Endodermal cell (in vitro differentiated cells): ENCODE results near the gene RALBP1. TPM values are rescaled to one million over a fixed set of nuclear protein-coding genes. Genes with fewer than 3 reads are reported as not detected.
"Not testable (repeated sequence)": the region's sequence is repeated elsewhere in the genome, so short reads cannot be mapped to it uniquely, and the experiment has no call there.

Source experiments
- DNase-seq: peaks from one replicate; pipeline ENCODE4 v3.0.0-alpha.2; 2017
- H3K27ac ChIP-seq: 2 replicates; pipeline ENCODE4 v1.5.1; 2013; ENCODE audit warnings: mild to moderate bottlenecking, low read depth, low read length, moderate library complexity
- H3K27me3 ChIP-seq: 2 replicates; pipeline ENCODE4 v1.6.1; 2013; ENCODE audit warnings: mild to moderate bottlenecking, low read length, moderate library complexity; ENCODE audit not compliant: insufficient read depth, control insufficient read depth, poor library complexity, severe bottlenecking
- H3K36me3 ChIP-seq: 2 replicates; pipeline ENCODE4 v1.7.0; 2013; ENCODE audit warnings: mild to moderate bottlenecking, low read length, moderate library complexity; ENCODE audit not compliant: control insufficient read depth, insufficient read depth
- H3K4me1 ChIP-seq: one replicate; pipeline ENCODE4 v1.7.0; 2013; ENCODE audit warnings: low read length; ENCODE audit not compliant: control insufficient read depth, insufficient read depth
- H3K4me3 ChIP-seq: 2 replicates; pipeline ENCODE4 v1.5.1; 2013; ENCODE audit warnings: mild to moderate bottlenecking, low read length, moderate library complexity
- H3K9ac ChIP-seq: 2 replicates; pipeline ENCODE4 v1.6.1; 2013; ENCODE audit warnings: mild to moderate bottlenecking, low read length, moderate library complexity; ENCODE audit not compliant: poor library complexity, severe bottlenecking; ENCODE audit errors: extremely low read depth
- H3K9me3 ChIP-seq: 2 replicates; pipeline ENCODE4 v1.6.1; 2013; ENCODE audit warnings: mild to moderate bottlenecking, low read length, moderate library complexity; ENCODE audit not compliant: control insufficient read depth
- H3K27ac Mint-ChIP-seq: 2 replicates; pipeline ENCODE4 v1.8.0; 2020; ENCODE audit warnings: mixed read lengths
- H3K27me3 Mint-ChIP-seq: 2 replicates; pipeline ENCODE4 v1.8.0; 2021; ENCODE audit warnings: mild to moderate bottlenecking, mixed read lengths; ENCODE audit not compliant: insufficient read depth
- H3K36me3 Mint-ChIP-seq: 2 replicates; pipeline ENCODE4 v1.8.0; 2020; ENCODE audit warnings: low read depth, mixed read lengths
- H3K4me1 Mint-ChIP-seq: 2 replicates; pipeline ENCODE4 v1.8.0; 2020; ENCODE audit warnings: mixed read lengths
- H3K4me3 Mint-ChIP-seq: 2 replicates; pipeline ENCODE4 v1.8.0; 2020; ENCODE audit warnings: mild to moderate bottlenecking, moderate library complexity, mixed read lengths
- H3K9me3 Mint-ChIP-seq: 2 replicates; pipeline ENCODE4 v1.8.0; 2020; ENCODE audit warnings: mild to moderate bottlenecking, mixed read lengths
- CTCF ChIP-seq: fragments of 200-600 bp; sonication (generic); conservative IDR thresholded peaks from 2 replicates; pipeline ENCODE4 v1.5.0; 2021; ENCODE audit warnings: antibody characterized with exemption, mild to moderate bottlenecking
- WGBS, 2 experiments: methylation state at CpG; one replicate each; pipeline versions ENCODE4 v1.1.5 to v1.1.7; 2013; ENCODE audit warnings: missing lambda C conversion rate in 2 of 2, mixed read lengths in 1 of 2; ENCODE audit not compliant: insufficient coverage in 1 of 2, insufficient read length in 1 of 2; 5-methylcytosine and 5-hydroxymethylcytosine counted together
- total RNA-seq, 2 donors: library from RNA; stranded (reverse); fragmentation: NEBNext Ultra II Directional in 1 of 2; extraction: Animal tissue kit (Norgen Biotek cat#: 25700) in 1 of 2; gene quantifications; 2 replicates in 1 of 2; 3 replicates in 1 of 2; pipeline ENCODE4 v1.2.1, GENCODE V29; 2021

Gene RALBP1
- total RNA-seq, 2 donors from 2014 or later = 60.5 to 64.9 TPM

GRCh38 chr18:9483526-9483925 lies 8.2 kb downstream of the RALBP1 start:
- no peak overlapping the region for H3K4me3 ChIP-seq
- no peaks in the 10 kb centered on the region for H3K4me1 ChIP-seq
- peaks cover 28% of the 10 kb centered on the region for H3K36me3 ChIP-seq
- 91 to 100% methylated on average over 4 to 7 of the region's 7 CpGs for WGBS, 2 experiments
- no peaks in the 10 kb centered on the region for H3K4me1 Mint-ChIP-seq
- no peak for TF ChIP-seq CTCF
- no peak for DNase-seq
- H3K9ac ChIP-seq = no peak overlapping the region
- no peaks in the 10 kb centered on the region for H3K27me3 ChIP-seq
- H3K4me3 Mint-ChIP-seq = no peak overlapping the region
- H3K27ac ChIP-seq = no peak overlapping the region
- H3K9me3 ChIP-seq = peaks cover 6% of the 10 kb centered on the region
- no peaks in the 10 kb centered on the region for H3K9me3 Mint-ChIP-seq
- H3K27ac Mint-ChIP-seq = no peak overlapping the region
- H3K27me3 Mint-ChIP-seq = no peaks in the 10 kb centered on the region
- peaks cover 40% of the 10 kb centered on the region for H3K36me3 Mint-ChIP-seq

GRCh38 chr18:9484856-9485255 lies 9.5 kb downstream of the RALBP1 start:
- H3K27me3 ChIP-seq, H3K9me3 ChIP-seq, H3K4me1 ChIP-seq, H3K4me1 Mint-ChIP-seq, H3K9ac ChIP-seq, H3K4me3 Mint-ChIP-seq, H3K27me3 Mint-ChIP-seq, H3K9me3 Mint-ChIP-seq, H3K27ac ChIP-seq, DNase-seq, H3K4me3 ChIP-seq, H3K27ac Mint-ChIP-seq: not testable (repeated sequence)
- 94 to 100% methylated on average over 1 to 2 of the region's 2 CpGs for WGBS, 2 experiments
- peaks cover 18% of the 10 kb centered on the region for H3K36me3 ChIP-seq
- peaks cover 28% of the 10 kb centered on the region for H3K36me3 Mint-ChIP-seq

- Histone ChIP-seq H3K9ac (no peak overlapping the region), H3K27ac (no peak overlapping the region), H3K9me3 (peaks cover 27% of the 10 kb centered on the region), H3K4me1 (no peaks in the 10 kb centered on the region), H3K27me3 (no peaks in the 10 kb centered on the region), H3K36me3 (peaks cover 9% of the 10 kb centered on the region), H3K4me3 (no peak overlapping the region)
- WGBS, 2 experiments = 93 to 97% methylated on average over 4 of the region's 4 CpGs
- no peak overlapping the region for H3K4me3 Mint-ChIP-seq
- TF ChIP-seq CTCF = no peak
- no peak for DNase-seq
- no peak overlapping the region for H3K27ac Mint-ChIP-seq
- H3K27me3 Mint-ChIP-seq = no peaks in the 10 kb centered on the region
- H3K36me3 Mint-ChIP-seq = peaks cover 19% of the 10 kb centered on the region
- H3K9me3 Mint-ChIP-seq = peaks cover 24% of the 10 kb centered on the region
- peaks cover under 1% of the 10 kb centered on the region for H3K4me1 Mint-ChIP-seq
Observed at GRCh38 chr18:9488538-9488937, 13.2 kb downstream of the RALBP1 start.

GRCh38 chr18:9494778-9495331 lies 19.5 kb downstream of the RALBP1 start:
- Mint-ChIP-seq H3K27me3 (no peaks in the 10 kb centered on the region), H3K4me3 (no peak overlapping the region), H3K36me3 (peaks cover 46% of the 10 kb centered on the region), H3K4me1 (peaks cover 26% of the 10 kb centered on the region), H3K9me3 (peaks cover 60% of the 10 kb centered on the region), H3K27ac (peak overlapping the region; percentile 80)
- Histone ChIP-seq H3K4me3 (no peak overlapping the region), H3K27ac (no peak overlapping the region), H3K9me3 (peaks cover 47% of the 10 kb centered on the region), H3K9ac (no peak overlapping the region), H3K36me3 (peaks cover 19% of the 10 kb centered on the region), H3K27me3 (no peaks in the 10 kb centered on the region), H3K4me1 (no peaks in the 10 kb centered on the region)
- TF ChIP-seq CTCF = no peak
- WGBS, 2 experiments = 80 to 94% methylated on average over 8 to 9 of the region's 9 CpGs
- no peak for DNase-seq
